DND-41 (cell line): ENCODE measurements around the gene ITPRIPL2.

ENCODE experiments used
- ATAC-seq: fragments of 200-7000 bp; cut with Tn5 transposase; 3 replicates; pipeline ENCODE4 v1.9.1; 2021; ENCODE audit warnings: low read depth; ENCODE audit not compliant: insufficient read depth
- DNase-seq: peaks from one replicate; pipeline ENCODE4 v3.0.0-alpha.2; 2020
- H2AFZ ChIP-seq: 2 replicates; pipeline ENCODE4 v1.6.0; 2012; ENCODE audit warnings: low read depth, low read length
- H3K27ac ChIP-seq: 2 replicates; pipeline ENCODE4 v1.5.1; 2012; ENCODE audit warnings: low read length, inconsistent platforms
- H3K27me3 ChIP-seq: fragments of 200-600 bp; sonication (generic); 2 replicates; pipeline ENCODE4 v1.6.0; 2012; ENCODE audit warnings: low read length, mild to moderate bottlenecking, inconsistent platforms; ENCODE audit not compliant: insufficient read depth, poor library complexity
- H3K36me3 ChIP-seq: 2 replicates; pipeline ENCODE4 v1.5.1; 2012; ENCODE audit warnings: low read length, inconsistent platforms; ENCODE audit not compliant: insufficient read depth
- H3K4me1 ChIP-seq: 2 replicates; pipeline ENCODE4 v1.5.1; 2012; ENCODE audit warnings: mild to moderate bottlenecking, low read length; ENCODE audit not compliant: insufficient read depth
- H3K4me2 ChIP-seq: 2 replicates; pipeline ENCODE4 v1.6.0; 2012; ENCODE audit warnings: mild to moderate bottlenecking, moderate library complexity, low read length, inconsistent platforms; ENCODE audit not compliant: insufficient read depth
- H3K4me3 ChIP-seq, 2 experiments: fragments of 200-600 bp in 1 of 2; shearing (Covaris generic) in 1 of 2; 2 replicates each; pipeline ENCODE4 v1.5.1; 2012 to 2016; ENCODE audit warnings: inconsistent platforms in 2 of 2, low read length in 2 of 2, mild to moderate bottlenecking in 2 of 2, low read depth in 1 of 2, moderate library complexity in 1 of 2
- H3K79me2 ChIP-seq: 2 replicates; pipeline ENCODE4 v1.6.0; 2012; ENCODE audit warnings: low read length, inconsistent platforms; ENCODE audit not compliant: insufficient read depth
- H3K9ac ChIP-seq: 2 replicates; pipeline ENCODE4 v1.6.0; 2012; ENCODE audit warnings: low read depth, mild to moderate bottlenecking, inconsistent platforms, low read length, moderate library complexity
- H3K9me3 ChIP-seq: 2 replicates; pipeline ENCODE4 v1.5.1; 2012; ENCODE audit warnings: low read length, moderate library complexity, mild to moderate bottlenecking, inconsistent platforms; ENCODE audit not compliant: insufficient read depth, severe bottlenecking
- H4K20me1 ChIP-seq: 2 replicates; pipeline ENCODE4 v1.6.0; 2012; ENCODE audit warnings: low read length; ENCODE audit not compliant: insufficient read depth
- EZH2 ChIP-seq: IDR thresholded peaks from 3 replicates; pipeline ENCODE4 v1.6.1; 2012; ENCODE audit warnings: borderline replicate concordance, low read depth, mild to moderate bottlenecking, moderate library complexity, low read length, inconsistent platforms; ENCODE audit not compliant: severe bottlenecking
- TF ChIP-seq, protein P1 (sequence below): IDR thresholded peaks from 2 replicates; pipeline ENCODE4 v1.5.1; 2012; ENCODE audit warnings: borderline replicate concordance, low read length, moderate library complexity, mild to moderate bottlenecking; ENCODE audit not compliant: poor library complexity, severe bottlenecking; ENCODE audit errors: extremely low read depth

ITPRIPL2 gene

DNA sequence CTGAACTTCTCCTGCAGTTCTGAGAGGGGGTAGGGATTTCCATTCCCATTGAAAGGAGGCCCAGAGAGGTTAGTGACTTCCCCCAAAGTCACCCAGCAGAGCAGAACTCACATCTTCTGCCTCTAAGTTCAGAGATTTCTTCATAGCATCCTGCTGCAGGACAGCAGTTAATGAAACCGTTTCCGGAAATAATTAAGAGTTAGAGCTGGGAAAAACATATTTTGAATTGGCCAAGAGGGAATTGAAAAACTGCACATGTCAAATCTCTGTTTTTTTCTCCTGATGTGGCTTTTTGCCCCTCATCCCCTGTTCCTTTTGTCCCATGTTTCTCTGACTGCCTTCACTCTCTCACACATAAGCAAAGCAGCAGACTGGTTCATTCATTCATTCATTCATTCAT lies 26.6 kb downstream of the ITPRIPL2 start:
- no peak for DNase-seq
- no peaks in the 10 kb centered on the region for H4K20me1 ChIP-seq
- no peak overlapping the region for H3K9ac ChIP-seq
- no peak overlapping the region for H3K4me2 ChIP-seq
- peaks cover 20% of the 10 kb centered on the region for H3K27me3 ChIP-seq
- no peaks in the 10 kb centered on the region for H3K36me3 ChIP-seq
- no peaks in the 10 kb centered on the region for H3K79me2 ChIP-seq
- H3K27ac ChIP-seq: no peak overlapping the region
- TF ChIP-seq, protein P1, sequence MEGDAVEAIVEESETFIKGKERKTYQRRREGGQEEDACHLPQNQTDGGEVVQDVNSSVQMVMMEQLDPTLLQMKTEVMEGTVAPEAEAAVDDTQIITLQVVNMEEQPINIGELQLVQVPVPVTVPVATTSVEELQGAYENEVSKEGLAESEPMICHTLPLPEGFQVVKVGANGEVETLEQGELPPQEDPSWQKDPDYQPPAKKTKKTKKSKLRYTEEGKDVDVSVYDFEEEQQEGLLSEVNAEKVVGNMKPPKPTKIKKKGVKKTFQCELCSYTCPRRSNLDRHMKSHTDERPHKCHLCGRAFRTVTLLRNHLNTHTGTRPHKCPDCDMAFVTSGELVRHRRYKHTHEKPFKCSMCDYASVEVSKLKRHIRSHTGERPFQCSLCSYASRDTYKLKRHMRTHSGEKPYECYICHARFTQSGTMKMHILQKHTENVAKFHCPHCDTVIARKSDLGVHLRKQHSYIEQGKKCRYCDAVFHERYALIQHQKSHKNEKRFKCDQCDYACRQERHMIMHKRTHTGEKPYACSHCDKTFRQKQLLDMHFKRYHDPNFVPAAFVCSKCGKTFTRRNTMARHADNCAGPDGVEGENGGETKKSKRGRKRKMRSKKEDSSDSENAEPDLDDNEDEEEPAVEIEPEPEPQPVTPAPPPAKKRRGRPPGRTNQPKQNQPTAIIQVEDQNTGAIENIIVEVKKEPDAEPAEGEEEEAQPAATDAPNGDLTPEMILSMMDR: no peak
- TF ChIP-seq EZH2: no peak
- ATAC-seq: no peak
- H3K4me1 ChIP-seq: no peaks in the 10 kb centered on the region
- H3K4me3 ChIP-seq: no peak overlapping the region
- no peaks in the 10 kb centered on the region for H3K9me3 ChIP-seq
- no peak overlapping the region for H2AFZ ChIP-seq

DNA sequence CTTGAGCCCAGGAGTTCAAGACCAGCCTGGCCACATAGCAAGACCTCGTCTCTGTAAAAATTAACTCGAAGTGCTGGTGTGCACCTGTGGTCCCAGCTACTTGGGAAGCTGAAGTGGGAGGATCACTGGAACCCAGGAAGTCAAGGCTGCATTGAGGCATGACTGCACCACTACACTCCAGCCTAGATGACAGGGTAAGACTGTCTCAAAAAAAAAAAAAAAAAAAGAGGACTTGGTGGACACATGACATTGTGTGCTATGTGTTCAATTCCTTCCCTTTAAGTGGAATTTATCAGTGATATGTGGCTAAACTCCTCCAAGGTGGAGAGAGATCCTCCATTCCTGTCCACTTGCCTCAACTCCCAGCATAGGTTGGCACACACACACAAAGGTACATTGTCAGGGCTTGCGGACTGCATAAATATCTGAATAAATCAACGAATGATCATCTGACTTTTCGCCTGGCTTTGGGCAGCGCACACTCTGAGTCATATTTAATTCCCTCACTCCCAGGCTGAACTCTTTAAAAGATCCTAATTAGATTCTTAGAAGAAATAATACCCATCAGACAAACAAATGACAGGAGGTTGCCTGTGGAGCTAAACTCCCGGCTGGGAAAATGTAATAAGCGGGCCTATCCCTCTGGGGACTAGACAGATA lies 29.3 kb downstream of the ITPRIPL2 start:
- Histone ChIP-seq H2AFZ (no peak overlapping the region), H3K27ac (no peak overlapping the region), H3K27me3 (peaks cover 20% of the 10 kb centered on the region), H4K20me1 (no peaks in the 10 kb centered on the region), H3K4me1 (no peaks in the 10 kb centered on the region), H3K36me3 (no peaks in the 10 kb centered on the region), H3K79me2 (no peaks in the 10 kb centered on the region), H3K9ac (no peak overlapping the region), H3K4me3 (no peak overlapping the region), H3K9me3 (no peaks in the 10 kb centered on the region), H3K4me2 (no peak overlapping the region)
- TF ChIP-seq, protein P1: no peak
- TF ChIP-seq EZH2: no peak
- DNase-seq (no peak), ATAC-seq (no peak)

DNA sequence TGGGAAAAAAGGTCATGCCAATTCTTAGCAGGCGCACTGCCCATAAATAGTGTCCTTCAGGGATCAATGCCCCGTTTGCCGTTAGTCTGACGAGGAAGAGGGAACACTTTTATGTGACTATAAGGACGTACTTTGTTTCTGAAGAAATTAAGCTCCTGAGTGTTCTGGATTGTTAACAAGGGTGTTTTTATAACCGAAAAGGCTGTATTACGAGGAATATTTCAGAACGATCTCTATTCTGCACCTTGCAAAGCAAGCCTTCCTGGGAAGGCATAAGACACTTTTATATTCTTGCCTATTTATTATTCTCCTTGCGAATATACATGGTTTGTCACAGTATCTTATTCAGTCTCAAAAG lies 29.8 kb downstream of the ITPRIPL2 start:
- H3K4me3 ChIP-seq: no peak overlapping the region
- H4K20me1 ChIP-seq: no peaks in the 10 kb centered on the region
- no peaks in the 10 kb centered on the region for H3K79me2 ChIP-seq
- no peak overlapping the region for H2AFZ ChIP-seq
- no peak for TF ChIP-seq EZH2
- TF ChIP-seq, protein P1: no peak
- H3K27me3 ChIP-seq: peaks cover 20% of the 10 kb centered on the region
- H3K9me3 ChIP-seq: no peaks in the 10 kb centered on the region
- H3K4me2 ChIP-seq: no peak overlapping the region
- H3K27ac ChIP-seq: no peak overlapping the region
- H3K36me3 ChIP-seq: no peaks in the 10 kb centered on the region
- no peak for DNase-seq
- ATAC-seq: no peak
- H3K4me1 ChIP-seq: no peaks in the 10 kb centered on the region
- H3K9ac ChIP-seq: no peak overlapping the region
